Measurements from ENCODE around the gene UCK2. TPM values are rescaled to one million over a fixed set of nuclear protein-coding genes. Genes with fewer than 3 reads are reported as not detected.

Gene UCK2
- total RNA-seq, 1 donor from 2014 or later, result 19.6 TPM

DNA sequence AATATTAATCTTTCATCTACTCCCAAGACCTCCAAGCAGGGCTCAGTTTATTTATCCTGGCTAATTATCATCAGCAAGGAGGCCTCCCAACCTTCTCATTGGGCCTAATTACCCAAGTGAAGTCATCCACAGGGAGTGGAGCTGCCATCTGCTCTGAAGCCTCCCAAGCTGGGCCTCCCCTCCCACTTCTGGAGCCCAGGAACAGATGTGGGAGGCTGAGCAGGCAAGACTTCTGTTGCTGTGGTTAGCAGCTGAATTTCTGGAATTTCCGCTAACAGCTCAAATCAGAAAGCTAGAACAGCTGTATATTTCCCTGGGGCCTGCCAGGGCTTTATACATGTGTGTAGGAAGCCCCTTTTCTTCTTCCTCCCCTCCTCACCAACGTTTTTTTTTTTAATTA is 127.5 kb downstream of the UCK2 start:
- Mint-ChIP-seq H3K27ac (no peak overlapping the region), H3K9me3 (no peaks in the 10 kb centered on the region), H3K4me1 (no peaks in the 10 kb centered on the region), H3K4me3 (no peak overlapping the region), H3K27me3 (peaks cover 4% of the 10 kb centered on the region), H3K36me3 (ENCODE audit: low read depth) (no peaks in the 10 kb centered on the region)
- no peak for DNase-seq
- ATAC-seq (ENCODE audit: low read depth), result no peak
- intact Hi-C loops (cut with micrococcal nuclease), result no loop called here
- POLR2A ChIA-PET, result no interaction called here
- TF ChIP-seq CTCF (IDR thresholded peaks at IDR 0.05), result no peak
- CTCF ChIA-PET, result no interaction called here

GRCh38 chr1:165958306-165958705 is 130.9 kb downstream of the UCK2 start:
- H3K9me3 Mint-ChIP-seq, result no peaks in the 10 kb centered on the region
- ChIA-PET CTCF (no interaction called here), POLR2A (no interaction called here)
- ATAC-seq (ENCODE audit: low read depth) (no peak), DNase-seq (no peak)
- intact Hi-C loops (cut with micrococcal nuclease), result no loop called here
- no peak overlapping the region for H3K27ac Mint-ChIP-seq
- no peak overlapping the region for H3K4me3 Mint-ChIP-seq
- H3K36me3 Mint-ChIP-seq (ENCODE audit: low read depth), result no peaks in the 10 kb centered on the region
- peaks cover 4% of the 10 kb centered on the region for H3K27me3 Mint-ChIP-seq
- H3K4me1 Mint-ChIP-seq, result no peaks in the 10 kb centered on the region
- TF ChIP-seq CTCF (IDR thresholded peaks at IDR 0.05), result no peak

DNA sequence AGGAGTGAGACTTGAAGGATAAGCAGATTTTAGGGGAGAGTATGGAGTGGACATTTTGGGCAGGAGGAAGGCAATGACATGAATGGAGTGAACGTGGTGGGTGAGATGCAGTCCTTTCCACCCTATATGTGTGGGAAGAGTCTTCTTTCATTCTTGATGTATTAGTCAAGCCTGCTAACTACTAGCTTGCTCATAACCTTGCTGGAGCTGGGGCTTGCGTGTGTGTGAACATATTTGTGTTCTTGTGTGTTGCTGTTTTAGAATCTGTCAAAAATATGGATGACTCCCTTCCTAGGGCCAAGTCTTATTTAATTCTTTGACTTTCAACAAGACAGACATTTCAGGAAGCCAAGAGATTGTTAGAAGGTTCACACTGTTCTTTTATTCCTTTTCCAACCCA is 132.7 kb downstream of the UCK2 start:
- ATAC-seq (ENCODE audit: low read depth) (no peak), DNase-seq (no peak)
- Mint-ChIP-seq H3K36me3 (ENCODE audit: low read depth) (no peaks in the 10 kb centered on the region), H3K9me3 (no peaks in the 10 kb centered on the region), H3K4me1 (no peaks in the 10 kb centered on the region), H3K27me3 (peaks cover 7% of the 10 kb centered on the region), H3K27ac (no peak overlapping the region), H3K4me3 (no peak overlapping the region)
- ChIA-PET POLR2A (no interaction called here), CTCF (no interaction called here)
- intact Hi-C loops (cut with micrococcal nuclease), result no loop called here
- no peak for TF ChIP-seq CTCF (IDR thresholded peaks at IDR 0.05)

DNA sequence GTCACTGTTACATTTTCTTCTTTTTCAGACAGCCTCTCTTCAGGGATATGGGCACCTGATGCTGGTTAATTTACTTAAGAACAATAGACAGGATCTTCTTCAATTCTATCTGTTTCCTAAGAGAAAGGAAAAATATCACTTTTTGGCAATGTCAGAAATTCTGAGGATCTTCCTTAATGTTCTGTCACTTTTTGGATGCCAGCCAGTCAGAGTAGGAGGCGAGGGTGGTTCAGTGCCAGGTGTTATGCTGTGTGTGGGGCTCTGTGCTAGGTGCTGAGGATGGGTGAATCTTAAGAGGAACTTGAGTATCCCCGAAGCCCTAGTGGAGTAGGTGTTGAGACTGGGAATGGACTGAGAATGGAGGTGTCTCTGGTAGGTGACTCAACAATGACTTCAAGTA is 133.5 kb downstream of the UCK2 start:
- Mint-ChIP-seq H3K36me3 (ENCODE audit: low read depth) (no peaks in the 10 kb centered on the region), H3K27ac (no peak overlapping the region), H3K4me3 (no peak overlapping the region), H3K9me3 (no peaks in the 10 kb centered on the region), H3K4me1 (no peaks in the 10 kb centered on the region), H3K27me3 (peaks cover 9% of the 10 kb centered on the region)
- ChIA-PET POLR2A (no interaction called here), CTCF (no interaction called here)
- ATAC-seq (ENCODE audit: low read depth) (no peak), DNase-seq (no peak)
- TF ChIP-seq CTCF (IDR thresholded peaks at IDR 0.05), result no peak
- intact Hi-C loops (cut with micrococcal nuclease), result no loop called here

Other genes starting within 250 kb of the UCK2 start
- gene MGST3, start 196.4 kb upstream of the UCK2 start, total RNA-seq, result 31.3 and 33.4 TPM in 2 replicates
- gene ALDH9A1, start 129.1 kb upstream of the UCK2 start, total RNA-seq, result 30.3 and 35.8 TPM in 2 replicates
- 43.0 and 48.3 TPM in 2 replicates for gene TMCO1, start 58.7 kb upstream of the UCK2 start, total RNA-seq